Heart left ventricle (tissue), 16 donors: ENCODE measurements around the gene CACNA1C. TPM values are rescaled to one million over a fixed set of nuclear protein-coding genes. Genes with fewer than 3 reads are reported as not detected.

ENCODE experiments used
- ATAC-seq, 4 donors: fragments of 200-7000 bp; cut with Tn5 transposase; one replicate each; pipeline ENCODE4 v1.9.1; 2020 to 2022; ENCODE audit warnings: moderate library complexity in 4 of 4, mild to moderate bottlenecking in 3 of 4, moderate number of reproducible peaks in 1 of 4
- DNase-seq, 5 donors: peaks; one replicate each; pipeline ENCODE4 v3.0.0-alpha.2; 2020
- H3K27ac ChIP-seq, 12 donors: fragments of 200-600 bp; sonication (generic) in 4 of 12; one replicate each; pipeline versions ENCODE4 v1.5.0 to v1.8.0; 2016 to 2022; ENCODE audit warnings: mild to moderate bottlenecking in 2 of 12
- H3K27me3 ChIP-seq, 9 donors: fragments of 200-600 bp; sonication (generic) in 2 of 9; one replicate each; pipeline versions ENCODE4 v1.5.1 to v1.8.0; 2016 to 2022; ENCODE audit warnings: mild to moderate bottlenecking in 3 of 9
- H3K36me3 ChIP-seq, 9 donors: fragments of 200-600 bp; sonication (generic) in 2 of 9; one replicate each; pipeline versions ENCODE4 v1.5.0 to v1.8.0; 2018 to 2022; ENCODE audit warnings: mild to moderate bottlenecking in 2 of 9
- H3K4me1 ChIP-seq, 12 donors: fragments of 200-600 bp; sonication (generic) in 4 of 12; one replicate each; pipeline versions ENCODE4 v1.5.0 to v1.8.0; 2016 to 2022; ENCODE audit warnings: mild to moderate bottlenecking in 3 of 12
- H3K4me3 ChIP-seq, 12 donors: fragments of 200-600 bp; sonication (generic) in 4 of 12; one replicate each; pipeline versions ENCODE4 v1.5.0 to v1.8.0; 2017 to 2022; ENCODE audit warnings: mild to moderate bottlenecking in 9 of 12, moderate library complexity in 4 of 12
- H3K9me3 ChIP-seq, 12 donors: fragments of 200-600 bp; sonication (generic) in 4 of 12; one replicate each; pipeline versions ENCODE4 v1.5.0 to v1.8.0; 2016 to 2022; ENCODE audit warnings: mild to moderate bottlenecking in 1 of 12
- CTCF ChIP-seq, 12 donors: fragments of 200-600 bp; sonication (generic) in 4 of 12; IDR thresholded peaks; one replicate each; pipeline versions ENCODE4 v1.5.0 to v1.8.0; 2018 to 2022; ENCODE audit warnings: antibody characterized with exemption in 12 of 12, mild to moderate bottlenecking in 5 of 12
- POLR2A ChIP-seq, 2 donors: fragments of 450-650 bp; IDR thresholded peaks; one replicate each; pipeline ENCODE4 v1.6.1; 2017; ENCODE audit warnings: antibody characterized with exemption in 2 of 2, mild to moderate bottlenecking in 2 of 2, moderate library complexity in 2 of 2
- WGBS, 4 donors: extraction: QIAGEN DNeasy Blood & Tissue Kit in 2 of 4; methylation state at CpG; one replicate each; pipeline versions ENCODE4 v1.1.5 to v1.1.7; 2013 to 2018; 5-methylcytosine and 5-hydroxymethylcytosine counted together
- intact Hi-C, 10 donors: fragments of 100-400 bp; cut with DNase I; formaldehyde crosslinking; loops; one replicate each; pipeline versions ENCODE4 v1.11.1 to v1.14.2; 2022
- long read RNA-seq, 3 donors: library from polyadenylated mRNA; unstranded; transcript quantifications; one replicate each; pipeline ENCODE4 v2.0.0, GENCODE V29; 2020 to 2021
- polyA plus RNA-seq, 2 donors: library from polyadenylated mRNA; stranded (reverse); fragments of 200-250 nt; gene quantifications; one replicate each; pipeline ENCODE4 v1.2.3, GENCODE V29; 2013
- total RNA-seq, 9 donors: library from RNA; depleted of rRNA in 2 of 9; stranded (reverse); fragments of >200 nt in 2 of 9; fragmentation: NEBNext Ultra II Directional in 3 of 9; extraction: Animal tissue kit (Norgen Biotek cat#: 25700) in 3 of 9; gene quantifications; one replicate each; pipeline versions ENCODE4 v1.1.0 to v1.2.4, GENCODE V29; 2016 to 2023
- donor health status: ischemic (EF 13 %, LVEDD 7.1; RV severe dilation, severe dysfunction).
- donor health status: healthy with polysubstance abuse.
- donor health status: DM: no; HTN: yes; CAD: no.
- donor health status: DM: no; HTN: no; CAD: no.
- donor health status: ischemic (EF 25% LVEDD 6.9; RV normal size, moderate dysfunction).
- donor health status: ischemic (EF 25% LVEDD 5.7; RV mildly dilated, moderate dysfunction).
- donor health status: healthy.
- donor health status: DM: yes; HTN: yes; CAD: no.
- donor health status: ischemic (EF 35%, LVEDD 5.7; RV mildly dilated, moderate dysfunction).
- donor health status: nonischemic (EF 11% LVEDD 7.7; RV severe dilation, severe dysfunction).
- donor health status: DM: yes; HTN: yes; CAD: no.
- donor health status: PGD.
- donor health status: ischemic (EF 29% LVEDD 5.4; RV normal size, mild dysfunction).
- donor health status: nonischemic (EF 23%, LVEDD 6.1; RV moderate dilation, normal function).

Gene CACNA1C
- 100 to 1,000 TPM in 8 of 9 donors, 10 to 100 TPM in 1; 77.6 to 196 (median 165) TPM for total RNA-seq
- 10 to 100 TPM; 41.9 to 68.2 TPM for polyA plus RNA-seq
- long read RNA-seq, donor 1, partial matches to known transcripts: 48 of 129 reads
- long read RNA-seq, donor 1, other reads (novel, unspliced or antisense): 81 of 129 reads
- long read RNA-seq, donor 2, partial matches to known transcripts: 4 of 56 reads
- long read RNA-seq, donor 2, other reads (novel, unspliced or antisense): 52 of 56 reads
- long read RNA-seq, donor 3, partial matches to known transcripts: 51 of 96 reads
- long read RNA-seq, donor 3, other reads (novel, unspliced or antisense): 45 of 96 reads

GRCh38 chr12:2052826-2053678 lies at the start of gene CACNA1C:
Gene CACNA1C (plus strand): TSS chr12:2052987. CDS start chr12:2053563, 576 bp downstream.
- H3K4me1 ChIP-seq: peaks cover 0 to 61% (median 21%) of the 10 kb centered on the region in 12 donors
- peaks cover 0 to 56% (median 0%) of the 10 kb centered on the region in 9 donors for H3K27me3 ChIP-seq
- ATAC-seq: peak; percentile 6 to 82 (median 78)
- H3K4me3 ChIP-seq: peak within 1 kb of the TSS; percentile 55 to 92 (median 68)
- TF ChIP-seq POLR2A (IDR thresholded peaks at IDR 0.05) (peak in 1 of 2 donors; percentile 40), CTCF (IDR thresholded peaks at IDR 0.05) (peak in 11 of 12 donors; percentile 17 to 67 (median 50))
- peak within 1 kb of the TSS; percentile 54 to 93 (median 88) for H3K27ac ChIP-seq
- whole genome bisulfite sequencing, 4 donors: 1 to 6% (median 3%) methylated on average over 25 to 90 of the region's 90 CpGs
- H3K36me3 ChIP-seq: peaks cover 0 to 29% (median 0%) of the 10 kb centered on the region in 9 donors
- H3K9me3 ChIP-seq: no peaks in the 10 kb centered on the region
- intact Hi-C loops: loop anchor here in 7 of 10 donors (5.0 to 10.0 kb wide), 11 partner anchors 109 to 732 kb away; no protein-coding TSS in a partner anchor
- DNase-seq: peak; percentile 70 to 82 (median 79)

GRCh38 chr12:2003676-2004112 lies 49.1 kb upstream of the CACNA1C start:
- Histone ChIP-seq H3K27ac (peak overlapping the region; percentile 63 to 94 (median 90)), H3K36me3 (peaks cover 0 to 10% (median 0%) of the 10 kb centered on the region in 9 donors), H3K9me3 (no peaks in the 10 kb centered on the region), H3K4me3 (peak overlapping the region; percentile 64 to 95 (median 88)), H3K27me3 (no peaks in the 10 kb centered on the region), H3K4me1 (peaks cover 0 to 57% (median 30%) of the 10 kb centered on the region in 12 donors)
- ATAC-seq (peak; percentile 14 to 43 (median 26)), DNase-seq (no peak)
- intact Hi-C loops: no loop called here
- 1 to 3% (median 2%) methylated on average over 13 of the region's 13 CpGs for WGBS, 4 donors
- TF ChIP-seq POLR2A (IDR thresholded peaks at IDR 0.05): no peak
- no peak for TF ChIP-seq CTCF (IDR thresholded peaks at IDR 0.05)

GRCh38 chr12:2004113-2004929 lies 48.5 kb upstream of the CACNA1C start, which contains the start of gene DCP1B:
Gene DCP1B (minus strand): TSS chr12:2004457. CDS start chr12:2004431, 26 bp downstream.
- DNase-seq (peak; percentile 95 to 97 (median 97)), ATAC-seq (peak; percentile 95 to 99 (median 98))
- TF ChIP-seq CTCF (IDR thresholded peaks at IDR 0.05) (peak in 1 of 12 donors; percentile 10), POLR2A (IDR thresholded peaks at IDR 0.05) (peak in 1 of 2 donors; percentile 58)
- intact Hi-C loops: no loop called here
- Histone ChIP-seq H3K27ac (peak within 1 kb of the TSS; percentile 63 to 94 (median 90)), H3K4me1 (peaks cover 0 to 58% (median 31%) of the 10 kb centered on the region in 12 donors), H3K9me3 (no peaks in the 10 kb centered on the region), H3K4me3 (peak within 1 kb of the TSS; percentile 64 to 95 (median 88)), H3K36me3 (peaks cover 0 to 4% (median 0%) of the 10 kb centered on the region in 9 donors), H3K27me3 (no peaks in the 10 kb centered on the region)
- WGBS, 4 donors: 6 to 10% (median 8%) methylated on average over 32 to 55 of the region's 55 CpGs
